Astrocyte (in vitro differentiated cells and primary cell): ENCODE measurements around the gene TEX14.

Experiments used
- EZH2 ChIP-seq: IDR thresholded peaks from 2 replicates; pipeline ENCODE4 v1.6.1; 2012; ENCODE audit warnings: mild to moderate bottlenecking, low read length, inconsistent platforms; ENCODE audit not compliant: insufficient read depth
- TF ChIP-seq, protein P1 (sequence below): IDR thresholded peaks from 2 replicates; pipeline ENCODE4 v1.5.1; 2011; ENCODE audit warnings: low read depth, mild to moderate bottlenecking, inconsistent platforms, low read length, moderate library complexity; ENCODE audit not compliant: insufficient read depth

DNA sequence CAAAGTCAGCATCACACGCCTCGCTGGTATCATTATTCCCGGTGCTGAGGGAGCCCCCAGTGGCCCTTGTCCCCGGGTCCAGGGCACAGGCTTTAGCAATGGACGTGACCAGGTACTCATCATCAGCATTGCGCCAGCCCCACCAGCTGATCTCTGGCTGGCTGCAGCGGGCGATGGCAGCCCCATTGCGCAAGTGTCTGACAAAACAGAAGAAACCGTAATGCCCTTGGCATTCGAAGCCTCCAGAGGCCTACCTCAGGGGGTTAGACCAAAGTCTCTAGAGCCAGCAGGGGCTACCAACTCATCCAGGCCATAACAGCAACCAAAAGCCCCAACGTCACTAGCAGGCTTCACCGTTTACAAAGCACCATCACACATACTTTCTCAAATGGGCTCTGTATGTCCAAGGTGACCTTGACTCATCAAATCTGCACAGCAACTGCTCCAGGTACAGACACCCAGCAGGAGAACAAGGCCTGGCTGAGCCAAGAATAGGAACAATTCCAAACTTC lies 184.7 kb downstream of the TEX14 start:
- TF ChIP-seq, protein P1, sequence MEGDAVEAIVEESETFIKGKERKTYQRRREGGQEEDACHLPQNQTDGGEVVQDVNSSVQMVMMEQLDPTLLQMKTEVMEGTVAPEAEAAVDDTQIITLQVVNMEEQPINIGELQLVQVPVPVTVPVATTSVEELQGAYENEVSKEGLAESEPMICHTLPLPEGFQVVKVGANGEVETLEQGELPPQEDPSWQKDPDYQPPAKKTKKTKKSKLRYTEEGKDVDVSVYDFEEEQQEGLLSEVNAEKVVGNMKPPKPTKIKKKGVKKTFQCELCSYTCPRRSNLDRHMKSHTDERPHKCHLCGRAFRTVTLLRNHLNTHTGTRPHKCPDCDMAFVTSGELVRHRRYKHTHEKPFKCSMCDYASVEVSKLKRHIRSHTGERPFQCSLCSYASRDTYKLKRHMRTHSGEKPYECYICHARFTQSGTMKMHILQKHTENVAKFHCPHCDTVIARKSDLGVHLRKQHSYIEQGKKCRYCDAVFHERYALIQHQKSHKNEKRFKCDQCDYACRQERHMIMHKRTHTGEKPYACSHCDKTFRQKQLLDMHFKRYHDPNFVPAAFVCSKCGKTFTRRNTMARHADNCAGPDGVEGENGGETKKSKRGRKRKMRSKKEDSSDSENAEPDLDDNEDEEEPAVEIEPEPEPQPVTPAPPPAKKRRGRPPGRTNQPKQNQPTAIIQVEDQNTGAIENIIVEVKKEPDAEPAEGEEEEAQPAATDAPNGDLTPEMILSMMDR = no peak
- no peak for TF ChIP-seq EZH2
